Mucosa of descending colon (tissue), 3 donors: ENCODE measurements around the gene PLCB4. TPM values are rescaled to one million over a fixed set of nuclear protein-coding genes. Genes with fewer than 3 reads are reported as not detected.

Experiments used
- ATAC-seq: fragments of 200-7000 bp; cut with Tn5 transposase; one replicate; pipeline ENCODE4 v1.9.1; 2020; ENCODE audit warnings: mild to moderate bottlenecking, moderate library complexity
- DNase-seq, 3 donors: peaks; one replicate each; pipeline ENCODE4 v3.0.0-alpha.2; 2020
- H3K36me3 ChIP-seq: fragments of 200-600 bp; one replicate; pipeline ENCODE4 v1.8.0; 2021; ENCODE audit warnings: low read depth, mild to moderate bottlenecking
- H3K4me1 ChIP-seq: fragments of 200-600 bp; one replicate; pipeline ENCODE4 v1.8.0; 2021; ENCODE audit warnings: low read depth, mild to moderate bottlenecking
- H3K4me3 ChIP-seq: fragments of 200-600 bp; one replicate; pipeline ENCODE4 v1.8.0; 2021; ENCODE audit warnings: mild to moderate bottlenecking
- H3K9me3 ChIP-seq: fragments of 200-600 bp; one replicate; pipeline ENCODE4 v1.8.0; 2021; ENCODE audit warnings: mild to moderate bottlenecking
- CTCF ChIP-seq: fragments of 200-600 bp; IDR thresholded peaks from one replicate; pipeline ENCODE4 v1.8.0; 2022; ENCODE audit warnings: antibody characterized with exemption, mild to moderate bottlenecking
- intact Hi-C, 2 donors: fragments of 100-400 bp; cut with DNase I in 1 of 2; cut with micrococcal nuclease in 1 of 2; formaldehyde crosslinking; loops; one replicate each; pipeline versions ENCODE4 v1.11.0 to v1.11.1; 2022; cut with DNase I, micrococcal nuclease
- long read RNA-seq, 2 donors: library from polyadenylated mRNA; unstranded; transcript quantifications; one replicate each; pipeline ENCODE4 v2.0.0, GENCODE V29; 2019 to 2021
- total RNA-seq, 3 donors: library from RNA; stranded (reverse); fragmentation: NEBNext Ultra II Directional in 2 of 3; extraction: Animal tissue kit (Norgen Biotek cat#: 25700) in 2 of 3; gene quantifications; one replicate each; pipeline versions ENCODE4 v1.2.1 to v1.2.4, GENCODE V29; 2021 to 2023
- donor health status: DM: no; HTN: no; CAD: no; lungs with moderate emphysema.
- donor health status: DM: no; HTN: no; CAD: no.
- donor health status: DM: no; HTN: yes; CAD: no.

The PLCB4 gene
- 10 to 100 TPM; 37.8 to 55.0 (median 51.2) TPM for total RNA-seq
- long read RNA-seq, donor 1, partial matches to known transcripts: 5 of 19 reads
- long read RNA-seq, donor 1, other reads (novel, unspliced or antisense): 14 of 19 reads
- long read RNA-seq, donor 2, partial matches to known transcripts: 2 of 27 reads
- long read RNA-seq, donor 2, other reads (novel, unspliced or antisense): 25 of 27 reads

GRCh38 chr20:9068841-9069663 is at the start of gene PLCB4:
TSS of gene PLCB4 (plus strand) at chr20:9069087. CDS start at chr20:9307815, 238,728 bp downstream.
- intact Hi-C loops: loop anchor here in 1 of 2 donors (10.0 kb wide), 1 partner anchor 286 kb away; no protein-coding TSS in a partner anchor
- Histone ChIP-seq H3K4me1 (no peaks in the 10 kb centered on the region), H3K4me3 (peak within 1 kb of the TSS; percentile 45), H3K9me3 (no peaks in the 10 kb centered on the region), H3K36me3 (no peaks in the 10 kb centered on the region)
- peak; percentile 77 to 83 (median 78) for DNase-seq
- no peak for TF ChIP-seq CTCF
- peak; percentile 79 for ATAC-seq

GRCh38 chr20:9019833-9020232 is 49.1 kb upstream of the PLCB4 start:
- no peak for DNase-seq
- Histone ChIP-seq H3K4me1 (no peaks in the 10 kb centered on the region), H3K4me3 (no peak overlapping the region), H3K9me3 (no peaks in the 10 kb centered on the region), H3K36me3 (no peaks in the 10 kb centered on the region)
- intact Hi-C loops: no loop called here
- ATAC-seq: no peak
- no peak for TF ChIP-seq CTCF

GRCh38 chr20:9021216-9021615 is 47.7 kb upstream of the PLCB4 start:
- Histone ChIP-seq H3K4me1 (no peaks in the 10 kb centered on the region), H3K9me3 (no peaks in the 10 kb centered on the region), H3K4me3 (no peak overlapping the region), H3K36me3 (no peaks in the 10 kb centered on the region)
- intact Hi-C loops: no loop called here
- ATAC-seq (no peak), DNase-seq (no peak)
- no peak for TF ChIP-seq CTCF

- no peaks in the 10 kb centered on the region for H3K36me3 ChIP-seq
- H3K4me3 ChIP-seq: no peak overlapping the region
- no peak for DNase-seq
- no peaks in the 10 kb centered on the region for H3K9me3 ChIP-seq
- no peak for TF ChIP-seq CTCF
- no peak for ATAC-seq
- H3K4me1 ChIP-seq: no peaks in the 10 kb centered on the region
- intact Hi-C loops: no loop called here
Observed at GRCh38 chr20:9021699-9022098, 47.2 kb upstream of the PLCB4 start.

GRCh38 chr20:9022376-9022775 is 46.5 kb upstream of the PLCB4 start:
- no peak for DNase-seq
- no peak for TF ChIP-seq CTCF
- no peak for ATAC-seq

More at GRCh38 chr20:9022376-9022775, 46.5 kb upstream of the PLCB4 start:
- intact Hi-C loops: no loop called here
- H3K9me3 ChIP-seq: no peaks in the 10 kb centered on the region
- no peak overlapping the region for H3K4me3 ChIP-seq
- H3K36me3 ChIP-seq: no peaks in the 10 kb centered on the region
- H3K4me1 ChIP-seq: no peaks in the 10 kb centered on the region
